ENCODE results near the gene CRACR2B.

CRACR2B gene

GRCh38 chr11:794766-795633 lies 32.7 kb upstream of the CRACR2B start:
- peak; percentile 41 for DNase-seq

GRCh38 chr11:795634-796564 lies 31.8 kb upstream of the CRACR2B start:
- peak; percentile 71 for DNase-seq

- DNase-seq, result no peak
These were observed 31.0 kb upstream of the CRACR2B start for GRCh38 chr11:796565-797295.

GRCh38 chr11:797296-798092 lies 30.2 kb upstream of the CRACR2B start:
- DNase-seq, result peak; percentile 75

- peak; percentile 77 for DNase-seq
These were observed 29.5 kb upstream of the CRACR2B start, which contains the start of gene SLC25A22 for GRCh38 chr11:798093-798713. SLC25A22 (minus strand) TSS chr11:798281; CDS start chr11:795006, 3,275 bp downstream.

GRCh38 chr11:799641-800316 lies 27.9 kb upstream of the CRACR2B start:
- DNase-seq, result no peak

GRCh38 chr11:800473-800872 lies 27.2 kb upstream of the CRACR2B start:
- DNase-seq, result no peak

GRCh38 chr11:801097-801780 lies 26.5 kb upstream of the CRACR2B start:
- DNase-seq, result no peak

GRCh38 chr11:802018-802617 lies 25.6 kb upstream of the CRACR2B start:
- no peak for DNase-seq

- DNase-seq, result no peak
These were observed 24.8 kb upstream of the CRACR2B start for GRCh38 chr11:802693-803466.

- DNase-seq, result no peak
These were observed 24.3 kb upstream of the CRACR2B start for GRCh38 chr11:803467-803742.

GRCh38 chr11:803770-804598 lies 23.7 kb upstream of the CRACR2B start:
- peak; percentile 27 for DNase-seq

GRCh38 chr11:804599-804964 lies 23.1 kb upstream of the CRACR2B start:
- DNase-seq, result no peak

- no peak for DNase-seq
These were observed 19.1 kb upstream of the CRACR2B start for GRCh38 chr11:808427-809286.

- peak; percentile 94 for DNase-seq
These were observed 18.3 kb upstream of the CRACR2B start, which contains the start of gene RPLP2 for GRCh38 chr11:809287-810039. RPLP2 (plus strand) TSS chr11:809967; CDS start chr11:810235, 268 bp downstream.

GRCh38 chr11:810040-810567 lies 17.6 kb upstream of the CRACR2B start:
- DNase-seq, result no peak
